Lower leg skin (tissue), 4 donors: ENCODE data around the gene ONECUT1. TPM values are rescaled to one million over a fixed set of nuclear protein-coding genes. Genes with fewer than 3 reads are reported as not detected.

Experiments used
- DNase-seq, 2 donors: peaks; one replicate each; pipeline ENCODE4 v3.0.0-alpha.2; 2019; ENCODE audit warnings: low spot score in 2 of 2
- H3K4me3 ChIP-seq: fragments of 200-600 bp; sonication (generic); 2 replicates; pipeline ENCODE4 v1.5.1; 2017; ENCODE audit warnings: mild to moderate bottlenecking, low read depth; ENCODE audit not compliant: poor library complexity, severe bottlenecking
- CTCF ChIP-seq, 3 donors: fragments of 450-650 bp; IDR thresholded peaks; one replicate each; pipeline ENCODE4 v1.5.1; 2016; ENCODE audit warnings: antibody characterized with exemption in 3 of 3, mild to moderate bottlenecking in 3 of 3, moderate library complexity in 2 of 3
- POLR2A ChIP-seq, 2 donors: fragments of 450-650 bp; IDR thresholded peaks; one replicate each; pipeline ENCODE4 v1.6.1; 2016 to 2017; ENCODE audit warnings: antibody characterized with exemption in 2 of 2, mild to moderate bottlenecking in 1 of 2, moderate library complexity in 1 of 2
- WGBS, 2 donors: methylation state at CpG; one replicate each; pipeline ENCODE4 v1.1.5; 2018; 5-methylcytosine and 5-hydroxymethylcytosine counted together
- intact Hi-C: fragments of 100-400 bp; cut with DNase I; formaldehyde crosslinking; loops from one replicate; pipeline ENCODE4 v1.15.0; 2023; ENCODE audit warnings: low total_unique reads
- total RNA-seq, 4 donors: library from RNA; depleted of rRNA; stranded (reverse); fragments of >200 nt; gene quantifications; one replicate each; pipeline ENCODE4 v1.1.0, GENCODE V29; 2016

The ONECUT1 gene
- total RNA-seq, 4 donors from 2014 or later = not detected

- intact Hi-C loops = loop anchor here (10.0 kb wide), 2 partner anchors 399 to 479 kb away; no protein-coding TSS in a partner anchor
- DNase-seq = no peak
- H3K4me3 ChIP-seq = no peak overlapping the region
- 78 to 92% methylated on average over 1 of the region's 1 CpG for WGBS, 2 donors
- TF ChIP-seq POLR2A (IDR thresholded peaks at IDR 0.05) (no peak), CTCF (IDR thresholded peaks at IDR 0.05) (no peak)
These were observed 56.4 kb downstream of the ONECUT1 start for GRCh38 chr15:52733696-52734255.

- TF ChIP-seq POLR2A (IDR thresholded peaks at IDR 0.05) (no peak), CTCF (IDR thresholded peaks at IDR 0.05) (no peak)
- intact Hi-C loops = loop anchor here (10.0 kb wide), 2 partner anchors 398 to 478 kb away; no protein-coding TSS in a partner anchor
- DNase-seq = no peak
- H3K4me3 ChIP-seq = no peak overlapping the region
These were observed 57.0 kb downstream of the ONECUT1 start for GRCh38 chr15:52733088-52733487.

- TF ChIP-seq POLR2A (IDR thresholded peaks at IDR 0.05) (no peak), CTCF (IDR thresholded peaks at IDR 0.05) (no peak)
- WGBS, 2 donors = 85 to 88% methylated on average over 3 of the region's 3 CpGs
- no peak overlapping the region for H3K4me3 ChIP-seq
- intact Hi-C loops = loop anchor here (10.0 kb wide), 2 partner anchors 398 to 478 kb away; no protein-coding TSS in a partner anchor
- no peak for DNase-seq
These were observed 57.6 kb downstream of the ONECUT1 start for GRCh38 chr15:52732551-52732950.

- intact Hi-C loops = loop anchor here (10.0 kb wide), 2 partner anchors 397 to 477 kb away; no protein-coding TSS in a partner anchor
- WGBS, 2 donors = 58 to 72% methylated on average over 2 of the region's 2 CpGs
These were observed 58.2 kb downstream of the ONECUT1 start for GRCh38 chr15:52731732-52732470.

GRCh38 chr15:52731004-52731403, 59.1 kb downstream of the ONECUT1 start:
- intact Hi-C loops = loop anchor here (10.0 kb wide), 2 partner anchors 396 to 476 kb away; no protein-coding TSS in a partner anchor
- no peak overlapping the region for H3K4me3 ChIP-seq
- 62 to 75% methylated on average over 3 of the region's 3 CpGs for WGBS, 2 donors
- TF ChIP-seq CTCF (IDR thresholded peaks at IDR 0.05) (no peak), POLR2A (IDR thresholded peaks at IDR 0.05) (no peak)
- no peak for DNase-seq

More at GRCh38 chr15:52731732-52732470, 58.2 kb downstream of the ONECUT1 start:
- TF ChIP-seq POLR2A (IDR thresholded peaks at IDR 0.05) = no peak
- no peak for TF ChIP-seq CTCF (IDR thresholded peaks at IDR 0.05)
- no peak for DNase-seq
- no peak overlapping the region for H3K4me3 ChIP-seq
